Measurements from ENCODE around the gene EXOC3. TPM values are rescaled to one million over a fixed set of nuclear protein-coding genes. Genes with fewer than 3 reads are reported as not detected.

Gene EXOC3
- polyA plus RNA-seq, 10 donors: 30.3 to 35.9 (median 34.0) TPM

- no peak for DNase-seq
These were observed 37.6 kb upstream of the EXOC3 start for GRCh38 chr5:405421-405820.

- DNase-seq: no peak
These were observed 36.9 kb upstream of the EXOC3 start for GRCh38 chr5:406041-406440.

- no peak for DNase-seq
These were observed 35.9 kb upstream of the EXOC3 start for GRCh38 chr5:407051-407450.

- DNase-seq: no peak
These were observed 35.1 kb upstream of the EXOC3 start for GRCh38 chr5:407801-408268.

- DNase-seq: no peak
These were observed 32.0 kb upstream of the EXOC3 start for GRCh38 chr5:410911-411517.

GRCh38 chr5:411728-412127, 31.2 kb upstream of the EXOC3 start:
- no peak for DNase-seq

- DNase-seq: peak; percentile 20 to 78 (median 27)
These were observed 27.7 kb upstream of the EXOC3 start for GRCh38 chr5:414991-415927.

- DNase-seq: no peak
These were observed 26.9 kb upstream of the EXOC3 start for GRCh38 chr5:415928-416635.

GRCh38 chr5:416636-416960, 26.4 kb upstream of the EXOC3 start:
- DNase-seq: no peak

GRCh38 chr5:417301-418161, 25.4 kb upstream of the EXOC3 start:
- no peak for DNase-seq

- peak in 2 of 3 donors; percentile 53 to 67 for DNase-seq
These were observed 24.5 kb upstream of the EXOC3 start for GRCh38 chr5:418162-419121.

GRCh38 chr5:419970-420369, 23.0 kb upstream of the EXOC3 start:
- no peak for DNase-seq

GRCh38 chr5:420632-421286, 22.2 kb upstream of the EXOC3 start:
- no peak for DNase-seq

GRCh38 chr5:421287-421880, 21.6 kb upstream of the EXOC3 start:
- DNase-seq: no peak

GRCh38 chr5:421901-422300, 21.1 kb upstream of the EXOC3 start:
- DNase-seq: no peak

GRCh38 chr5:422323-423232, 20.4 kb upstream of the EXOC3 start:
- no peak for DNase-seq

GRCh38 chr5:423233-423565, 19.8 kb upstream of the EXOC3 start:
- DNase-seq: no peak

GRCh38 chr5:423626-424261, 19.2 kb upstream of the EXOC3 start:
- DNase-seq: no peak

Data from muscle of back (tissue), 11 donors.